Erythroblast (primary cell): ENCODE measurements around the gene ERP29.

ENCODE experiments used
- GATA1 ChIP-seq: IDR thresholded peaks from 2 replicates; pipeline ENCODE4 v1.6.1; 2011; ENCODE audit warnings: low read depth, mild to moderate bottlenecking, control low read depth, low read length, moderate library complexity
- POLR2A ChIP-seq: IDR thresholded peaks from 2 replicates; pipeline ENCODE4 v1.6.1; 2011; ENCODE audit warnings: mild to moderate bottlenecking, low read length

- TF ChIP-seq POLR2A (no peak), GATA1 (no peak)
Observed at GRCh38 chr12:111998015-111998414, 15.2 kb upstream of the ERP29 start.
